Muscle of leg (tissue), 11 donors: Measurements from ENCODE around the gene UBE2QL1. TPM values are rescaled to one million over a fixed set of nuclear protein-coding genes. Genes with fewer than 3 reads are reported as not detected.
"Not testable (repeated sequence)": the region's sequence is repeated elsewhere in the genome, so short reads cannot be mapped to it uniquely, and the experiment has no call there.

Experiments
- DNase-seq: peaks from one replicate; pipeline ENCODE4 v3.0.0; 2013
- H3K27ac ChIP-seq: one replicate; pipeline ENCODE4 v1.5.1; 2013; ENCODE audit warnings: mild to moderate bottlenecking, low read length, control low read depth
- H3K27me3 ChIP-seq: one replicate; pipeline ENCODE4 v1.6.1; 2013; ENCODE audit warnings: low read length; ENCODE audit not compliant: control insufficient read depth, insufficient read depth
- H3K36me3 ChIP-seq: one replicate; pipeline ENCODE4 v1.6.1; 2013; ENCODE audit warnings: low read length; ENCODE audit not compliant: control insufficient read depth, insufficient read depth
- H3K4me1 ChIP-seq: one replicate; pipeline ENCODE4 v1.6.1; 2013; ENCODE audit warnings: low read length; ENCODE audit not compliant: control insufficient read depth, insufficient read depth
- H3K4me3 ChIP-seq: one replicate; pipeline ENCODE4 v1.5.1; 2013; ENCODE audit warnings: low read length, control low read depth
- H3K9me3 ChIP-seq: replicated peaks from 2 replicates; pipeline ENCODE4 v1.6.1; 2013; ENCODE audit warnings: low read depth, low read length; ENCODE audit not compliant: control insufficient read depth
- WGBS: methylation state at CpG from one replicate; pipeline ENCODE4 v1.1.5; 2013; ENCODE audit warnings: missing lambda C conversion rate; ENCODE audit not compliant: insufficient coverage; 5-methylcytosine and 5-hydroxymethylcytosine counted together
- polyA plus RNA-seq, 8 donors: library from polyadenylated mRNA; unstranded; fragments of 120-200 nt; gene quantifications; one replicate each; pipeline versions ENCODE4 v1.2.1 to v1.2.3, GENCODE V29; 2013; ENCODE audit warnings: inconsistent platforms in 1 of 8, low replicate concordance in 1 of 8; ENCODE audit not compliant: insufficient read length in 8 of 8, insufficient read depth in 1 of 8
- total RNA-seq: library from RNA; stranded (reverse); fragments of 120-200 nt; gene quantifications from one replicate; pipeline ENCODE4 v1.2.4, GENCODE V29; 2013

Gene UBE2QL1
- total and polyA plus RNA-seq, 9 donors, result 0.58 to 3.3 (median 1.8) TPM

DNA sequence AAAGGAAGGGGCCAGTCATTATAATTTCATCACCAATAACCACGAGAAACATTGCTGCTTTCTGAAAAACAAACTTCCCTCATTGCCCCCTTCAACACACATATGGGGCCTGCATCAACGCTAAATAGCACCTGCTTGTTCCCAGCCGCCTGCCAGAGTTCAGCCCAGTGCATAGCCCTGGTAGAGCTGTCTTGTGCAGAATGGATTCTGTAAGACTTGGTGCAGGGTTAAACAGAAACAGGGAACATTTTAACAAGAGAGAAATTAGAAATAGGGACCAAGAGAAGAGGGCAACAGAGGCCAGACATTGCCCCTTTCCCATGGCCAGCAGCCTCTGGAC is 56.7 kb downstream of the UBE2QL1 start:
- no peaks in the 10 kb centered on the region for H3K4me1 ChIP-seq
- DNase-seq, result no peak
- no peaks in the 10 kb centered on the region for H3K36me3 ChIP-seq
- H3K4me3 ChIP-seq, result no peak overlapping the region
- no peaks in the 10 kb centered on the region for H3K9me3 ChIP-seq
- H3K27ac ChIP-seq, result no peak overlapping the region
- H3K27me3 ChIP-seq, result no peaks in the 10 kb centered on the region
- 0% methylated on average over 1 of the region's 3 CpGs for WGBS

DNA sequence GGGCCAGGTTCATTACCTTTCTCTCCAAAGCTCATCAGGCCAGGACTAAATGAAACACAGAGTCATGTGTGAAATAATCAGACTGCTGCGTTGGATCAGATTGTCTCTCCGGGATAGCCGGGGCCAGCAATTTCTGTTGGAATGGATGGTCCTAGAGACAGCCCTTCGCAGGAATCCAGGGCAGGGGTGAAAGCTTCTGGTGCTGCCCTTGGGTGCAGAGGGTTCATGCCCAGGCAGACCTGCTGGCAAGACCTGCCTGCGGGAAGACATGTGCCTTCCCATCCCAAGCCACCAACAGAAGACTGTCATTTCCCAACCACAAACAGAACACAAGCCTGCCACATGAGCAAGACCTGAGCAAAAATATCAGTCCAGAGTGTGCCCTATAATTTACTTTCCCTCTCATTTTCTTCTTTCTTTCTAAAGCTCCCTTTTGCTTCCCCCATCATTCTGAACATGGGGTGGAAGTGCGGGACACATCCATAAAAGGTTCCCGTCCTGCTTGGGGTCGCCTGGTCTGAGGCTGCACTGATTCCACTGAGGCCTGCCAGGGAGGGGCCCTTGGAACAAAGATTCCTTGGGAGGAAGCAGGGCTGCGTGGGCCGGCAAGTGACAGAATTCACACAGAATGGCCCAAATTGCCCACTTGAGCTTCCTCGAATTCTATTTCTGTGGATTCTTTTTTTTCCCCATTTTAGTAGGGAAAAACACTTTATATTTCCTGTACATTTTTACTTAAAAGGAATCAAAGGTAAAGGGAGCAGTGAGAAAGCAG is 57.3 kb downstream of the UBE2QL1 start:
- DNase-seq, result no peak
- Histone ChIP-seq H3K27me3 (no peaks in the 10 kb centered on the region), H3K9me3 (no peaks in the 10 kb centered on the region), H3K36me3 (no peaks in the 10 kb centered on the region), H3K4me1 (no peaks in the 10 kb centered on the region), H3K27ac (no peak overlapping the region), H3K4me3 (no peak overlapping the region)
- WGBS, result 82% methylated on average over 8 of the region's 11 CpGs

DNA sequence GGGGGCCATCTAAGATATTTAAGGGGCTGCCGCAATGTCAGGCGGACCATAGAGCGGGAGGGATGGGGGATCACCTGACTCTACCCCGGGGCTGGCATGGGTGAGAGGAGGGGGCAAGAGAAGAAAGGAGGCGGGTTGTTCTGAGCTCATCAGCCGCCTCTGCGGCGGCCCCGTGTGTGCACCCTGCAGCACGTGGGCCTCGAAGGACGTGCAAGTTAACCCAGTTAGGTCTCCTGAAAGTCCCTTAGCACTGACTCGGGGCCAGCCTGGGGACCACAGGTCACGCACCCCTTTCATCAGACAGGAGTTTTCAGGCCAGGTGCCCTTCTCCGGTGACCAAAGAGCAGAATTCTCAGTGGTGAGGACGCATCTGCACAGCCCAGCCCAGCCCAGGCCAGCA is 58.0 kb downstream of the UBE2QL1 start:
- no peaks in the 10 kb centered on the region for H3K4me1 ChIP-seq
- H3K27me3 ChIP-seq, result no peaks in the 10 kb centered on the region
- DNase-seq, result no peak
- no peaks in the 10 kb centered on the region for H3K9me3 ChIP-seq
- H3K27ac ChIP-seq, result no peak overlapping the region
- no peak overlapping the region for H3K4me3 ChIP-seq
- no peaks in the 10 kb centered on the region for H3K36me3 ChIP-seq
- 82% methylated on average over 16 of the region's 16 CpGs for WGBS

DNA sequence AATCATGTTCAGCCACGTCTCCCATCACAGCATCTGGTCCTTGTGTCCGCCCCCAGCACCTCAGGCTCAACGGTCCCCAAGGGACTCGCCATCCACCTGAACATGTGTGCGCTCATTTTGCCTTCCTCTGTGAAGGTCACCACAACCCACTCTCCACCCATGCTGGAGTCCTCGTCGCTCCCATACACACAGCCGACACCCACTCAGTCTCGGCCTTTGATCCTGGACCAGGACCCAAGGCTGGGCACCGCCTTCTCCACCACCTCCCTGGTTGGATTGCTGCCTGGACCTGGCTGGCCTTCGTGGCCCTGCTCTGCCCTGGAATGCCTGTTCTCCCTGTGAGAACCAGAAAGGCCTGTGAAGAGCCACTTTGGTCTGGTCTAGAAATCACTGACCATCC is 60.3 kb downstream of the UBE2QL1 start:
- no peak overlapping the region for H3K27ac ChIP-seq
- H3K4me3 ChIP-seq, result no peak overlapping the region
- no peaks in the 10 kb centered on the region for H3K27me3 ChIP-seq
- no peaks in the 10 kb centered on the region for H3K36me3 ChIP-seq
- DNase-seq, result no peak
- WGBS, result 86% methylated on average over 11 of the region's 11 CpGs
- H3K4me1 ChIP-seq, result no peaks in the 10 kb centered on the region
- no peaks in the 10 kb centered on the region for H3K9me3 ChIP-seq

DNA sequence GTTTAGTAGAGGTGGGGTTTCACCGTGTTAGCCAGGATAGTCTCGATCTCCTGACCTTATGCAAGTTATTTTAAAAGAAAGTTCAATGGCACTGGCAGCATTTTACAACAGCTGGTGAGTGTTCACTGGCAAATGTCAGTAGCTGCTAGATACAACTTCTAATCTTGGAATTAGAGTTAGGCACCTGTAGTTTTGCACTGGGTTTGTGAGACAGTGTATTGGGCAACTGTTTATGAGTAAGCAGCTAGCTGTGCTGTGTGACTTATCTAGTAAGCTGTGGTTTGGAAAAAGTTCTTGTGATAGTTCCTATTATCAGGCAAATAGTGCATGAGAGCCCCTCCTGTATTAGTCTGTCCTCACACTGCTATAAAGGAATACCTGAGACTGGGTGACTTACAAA is 61.5 kb downstream of the UBE2QL1 start:
- no peak overlapping the region for H3K4me3 ChIP-seq
- DNase-seq, result no peak
- H3K4me1 ChIP-seq, result no peaks in the 10 kb centered on the region
- H3K27ac ChIP-seq, result no peak overlapping the region
- no peaks in the 10 kb centered on the region for H3K9me3 ChIP-seq
- no peaks in the 10 kb centered on the region for H3K27me3 ChIP-seq
- H3K36me3 ChIP-seq, result no peaks in the 10 kb centered on the region
- WGBS, result 84% methylated on average over 2 of the region's 2 CpGs

DNA sequence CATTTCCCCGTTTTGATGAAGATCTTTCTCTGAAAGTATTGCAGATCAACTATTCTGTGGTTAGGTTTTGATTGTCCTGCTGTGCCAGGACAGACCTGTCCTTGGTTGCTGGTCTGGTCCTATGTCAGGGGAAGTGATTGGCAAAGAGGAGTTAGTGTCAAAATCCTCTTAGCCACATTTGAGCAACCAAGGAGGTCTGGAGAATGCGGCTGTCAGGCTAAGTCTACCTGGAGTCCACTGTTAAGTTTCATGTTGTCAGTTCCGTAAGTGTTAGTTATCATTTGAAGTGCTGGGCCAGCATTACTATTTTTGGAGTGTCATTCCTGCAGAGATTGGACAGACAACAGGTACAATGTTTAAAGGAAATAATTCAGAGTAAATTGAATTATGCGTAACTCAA is 62.3 kb downstream of the UBE2QL1 start:
- no peak for DNase-seq
- Histone ChIP-seq H3K27ac (no peak overlapping the region), H3K4me1 (no peaks in the 10 kb centered on the region), H3K27me3 (no peaks in the 10 kb centered on the region), H3K9me3 (no peaks in the 10 kb centered on the region), H3K36me3 (no peaks in the 10 kb centered on the region), H3K4me3 (no peak overlapping the region)
- 88% methylated on average over 2 of the region's 4 CpGs for WGBS

DNA sequence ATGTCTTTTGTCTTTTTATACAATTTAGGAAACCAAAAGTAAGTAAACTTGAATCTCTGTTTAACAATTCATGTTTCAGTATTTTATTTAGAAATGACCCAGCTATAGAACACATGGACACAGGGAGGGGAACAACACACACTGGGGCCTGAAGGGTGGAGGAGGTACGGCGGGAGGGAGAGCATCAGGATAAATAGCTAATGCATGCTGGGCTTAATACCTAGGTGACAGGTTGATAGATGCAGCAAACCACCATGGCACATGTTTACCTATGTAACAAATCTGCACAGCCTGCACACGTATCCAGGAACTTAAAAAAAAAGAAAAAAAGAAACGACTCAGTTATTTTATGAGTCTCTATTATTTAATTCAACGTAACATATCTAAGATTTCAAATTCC is 67.2 kb downstream of the UBE2QL1 start:
- H3K36me3 ChIP-seq, DNase-seq, H3K27me3 ChIP-seq, H3K27ac ChIP-seq, H3K4me1 ChIP-seq, H3K4me3 ChIP-seq, H3K9me3 ChIP-seq: not testable (repeated sequence)
- WGBS, result no CpG with 5 or more reads among the region's 5 CpGs

DNA sequence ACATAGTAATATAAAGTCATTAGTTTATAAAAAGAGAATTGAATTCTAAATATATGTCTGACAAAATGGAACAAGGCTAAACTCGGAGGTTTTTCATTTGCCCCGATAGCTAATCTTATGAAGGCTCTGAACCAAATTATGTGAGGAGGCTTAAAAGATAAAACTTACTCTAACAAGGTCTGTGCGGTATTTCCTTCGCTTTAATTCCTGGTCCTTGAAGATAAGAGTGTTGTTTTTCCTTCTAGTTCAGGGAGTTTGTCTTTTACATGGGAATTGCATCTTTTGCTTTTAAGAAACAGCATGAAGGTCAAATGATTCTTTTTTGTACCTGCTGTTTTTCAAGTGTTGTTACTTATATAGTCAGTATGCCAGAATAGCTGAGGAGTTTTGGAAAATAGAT is 68.2 kb downstream of the UBE2QL1 start:
- no peaks in the 10 kb centered on the region for H3K36me3 ChIP-seq
- no peak overlapping the region for H3K27ac ChIP-seq
- no peak overlapping the region for H3K4me3 ChIP-seq
- WGBS, result no CpG with 5 or more reads among the region's 4 CpGs
- no peak for DNase-seq
- no peaks in the 10 kb centered on the region for H3K27me3 ChIP-seq
- no peaks in the 10 kb centered on the region for H3K4me1 ChIP-seq
- H3K9me3 ChIP-seq, result no peaks in the 10 kb centered on the region

DNA sequence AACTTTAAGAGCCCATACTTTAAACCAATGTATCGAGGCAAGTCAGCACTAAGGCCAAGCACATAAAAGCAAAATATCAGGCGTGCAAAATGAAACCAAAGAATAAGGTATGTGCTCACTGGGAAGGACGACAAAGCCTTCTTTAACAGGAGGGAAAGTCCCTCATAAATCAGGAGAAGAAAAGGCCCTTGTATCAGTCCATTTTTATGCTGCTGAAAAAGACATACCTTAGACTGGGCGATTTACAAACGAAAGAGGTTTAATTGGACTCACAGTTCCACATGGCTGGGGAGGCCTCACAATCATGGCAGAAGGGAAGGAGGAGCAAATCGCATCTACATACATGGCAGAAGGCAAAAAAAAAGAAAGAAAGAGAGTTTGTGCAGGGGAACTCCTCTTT is 68.9 kb downstream of the UBE2QL1 start:
- no peak for DNase-seq
- no peak overlapping the region for H3K27ac ChIP-seq
- 60% methylated on average over 1 of the region's 6 CpGs for WGBS
- no peak overlapping the region for H3K4me3 ChIP-seq
- no peaks in the 10 kb centered on the region for H3K9me3 ChIP-seq
- no peaks in the 10 kb centered on the region for H3K27me3 ChIP-seq
- H3K4me1 ChIP-seq, result no peaks in the 10 kb centered on the region
- no peaks in the 10 kb centered on the region for H3K36me3 ChIP-seq

DNA sequence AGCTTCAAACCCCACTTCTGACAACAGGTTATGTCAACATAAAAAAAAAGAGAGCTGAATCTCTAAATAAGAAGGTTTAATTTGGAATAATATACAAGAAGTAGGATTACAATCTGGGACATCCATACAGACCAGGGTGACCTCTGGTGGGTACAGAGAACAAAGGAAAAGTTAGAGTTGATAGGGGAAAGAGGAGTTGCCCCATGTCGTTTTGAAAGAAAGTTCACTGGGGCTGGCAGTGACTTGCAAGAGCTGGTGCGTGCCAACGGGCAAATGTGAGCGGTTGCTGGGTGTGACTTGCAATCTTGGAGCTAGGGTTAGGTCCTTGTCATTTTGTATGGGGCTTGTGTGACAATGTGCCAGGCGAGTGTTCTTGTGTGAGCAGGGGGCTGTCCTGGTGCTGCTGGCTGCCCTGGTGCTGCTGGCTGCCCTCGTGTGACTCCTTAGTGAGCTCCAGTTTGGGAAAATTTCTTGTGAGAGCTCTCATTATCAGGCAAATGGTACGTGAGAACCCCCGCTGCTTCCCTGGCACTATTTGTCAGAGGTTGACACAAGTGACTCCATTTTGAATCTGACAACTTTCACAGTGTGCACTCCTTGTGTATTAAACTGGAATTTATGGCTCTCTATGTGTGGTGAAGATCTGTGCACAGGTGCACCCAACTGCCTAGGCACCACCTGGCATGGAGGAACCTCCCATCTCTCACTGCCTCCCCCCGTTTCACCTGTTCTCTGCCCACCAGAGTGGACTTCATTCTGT is 69.8 kb downstream of the UBE2QL1 start:
- no peaks in the 10 kb centered on the region for H3K4me1 ChIP-seq
- no peak overlapping the region for H3K4me3 ChIP-seq
- peaks cover 2% of the 10 kb centered on the region for H3K27me3 ChIP-seq
- H3K27ac ChIP-seq, result no peak overlapping the region
- 70% methylated on average over 9 of the region's 9 CpGs for WGBS
- no peaks in the 10 kb centered on the region for H3K36me3 ChIP-seq
- H3K9me3 ChIP-seq, result no peaks in the 10 kb centered on the region
- no peak for DNase-seq
